Neural progenitor cell (in vitro differentiated cells): Measurements from ENCODE around the gene MPZ. TPM values are rescaled to one million over a fixed set of nuclear protein-coding genes. Genes with fewer than 3 reads are reported as not detected.

Source experiments
- DNase-seq: peaks from one replicate; pipeline ENCODE4 v3.0.0-alpha.2; 2016; ENCODE audit warnings: low spot score
- H2AFZ ChIP-seq: fragments of 200-600 bp; sonication (generic); replicated peaks from 2 replicates; pipeline ENCODE4 v1.6.1; 2016; ENCODE audit warnings: antibody characterized with exemption
- H3F3A ChIP-seq: fragments of 200-600 bp; sonication (generic); 2 replicates; pipeline ENCODE4 v1.6.1; 2016; ENCODE audit warnings: antibody characterized with exemption, low read depth
- H3K27ac ChIP-seq: fragments of 200-600 bp; sonication (generic); 2 replicates; pipeline ENCODE4 v1.5.1; 2016; ENCODE audit warnings: mild to moderate bottlenecking
- H3K27me3 ChIP-seq: fragments of 200-600 bp; sonication (generic); 2 replicates; pipeline ENCODE4 v1.6.1; 2016; ENCODE audit warnings: mild to moderate bottlenecking, moderate library complexity
- H3K36me3 ChIP-seq: fragments of 200-600 bp; sonication (generic); 2 replicates; pipeline ENCODE4 v1.5.1; 2016
- H3K4me1 ChIP-seq: fragments of 200-600 bp; sonication (generic); 2 replicates; pipeline ENCODE4 v1.6.1; 2016; ENCODE audit warnings: mixed run types
- H3K4me2 ChIP-seq: fragments of 200-600 bp; sonication (generic); 2 replicates; pipeline ENCODE4 v1.6.1; 2016
- H3K4me3 ChIP-seq: fragments of 200-600 bp; sonication (generic); 2 replicates; pipeline ENCODE4 v1.5.1; 2016
- H3K79me2 ChIP-seq: fragments of 200-600 bp; sonication (generic); 2 replicates; pipeline ENCODE4 v1.6.1; 2016; ENCODE audit warnings: low read depth
- H3K9ac ChIP-seq: fragments of 200-600 bp; sonication (generic); 2 replicates; pipeline ENCODE4 v1.6.1; 2016
- H3K9me3 ChIP-seq: fragments of 200-600 bp; sonication (generic); 2 replicates; pipeline ENCODE4 v1.5.1; 2016; ENCODE audit warnings: low read depth
- H4K20me1 ChIP-seq: fragments of 200-600 bp; sonication (generic); 2 replicates; pipeline ENCODE4 v1.6.1; 2016; ENCODE audit warnings: low read depth
- H3K27ac Mint-ChIP-seq: 3 replicates; pipeline ENCODE4 v1.8.0; 2021; ENCODE audit warnings: mixed read lengths
- H3K27me3 Mint-ChIP-seq: 2 replicates; pipeline ENCODE4 v1.8.0; 2022; ENCODE audit warnings: low read depth, mild to moderate bottlenecking, inconsistent platforms, moderate library complexity, mixed read lengths; ENCODE audit not compliant: insufficient read depth
- H3K36me3 Mint-ChIP-seq: 3 replicates; pipeline ENCODE4 v1.8.0; 2021; ENCODE audit warnings: mixed read lengths
- H3K4me1 Mint-ChIP-seq: 3 replicates; pipeline ENCODE4 v1.8.0; 2021; ENCODE audit warnings: mixed read lengths
- H3K4me3 Mint-ChIP-seq: 3 replicates; pipeline ENCODE4 v1.8.0; 2021; ENCODE audit warnings: mild to moderate bottlenecking, moderate library complexity, mixed read lengths
- H3K9me3 Mint-ChIP-seq: 3 replicates; pipeline ENCODE4 v1.8.0; 2020; ENCODE audit warnings: mixed read lengths
- CTCF ChIP-seq: fragments of 200-600 bp; sonication (generic); IDR thresholded peaks from 2 replicates; pipeline ENCODE4 v1.5.1; 2017; ENCODE audit warnings: antibody characterized with exemption, mild to moderate bottlenecking
- EZH2 ChIP-seq: fragments of 200-600 bp; sonication (generic); IDR thresholded peaks from 2 replicates; pipeline ENCODE4 v1.6.1; 2017; ENCODE audit warnings: antibody characterized with exemption, mild to moderate bottlenecking, moderate library complexity
- EZH2phosphoT487 ChIP-seq: fragments of 200-600 bp; sonication (generic); IDR thresholded peaks from 2 replicates; pipeline ENCODE4 v1.6.1; 2017; ENCODE audit warnings: antibody characterized with exemption
- total RNA-seq: library from RNA; depleted of rRNA; stranded (reverse); fragments of >200 nt; gene quantifications from 2 replicates; pipeline ENCODE4 v1.2.3, GENCODE V29; 2015; ENCODE audit warnings: low replicate concordance

MPZ gene
- total RNA-seq, 1 donor from 2014 or later: 1.1 TPM

DNA sequence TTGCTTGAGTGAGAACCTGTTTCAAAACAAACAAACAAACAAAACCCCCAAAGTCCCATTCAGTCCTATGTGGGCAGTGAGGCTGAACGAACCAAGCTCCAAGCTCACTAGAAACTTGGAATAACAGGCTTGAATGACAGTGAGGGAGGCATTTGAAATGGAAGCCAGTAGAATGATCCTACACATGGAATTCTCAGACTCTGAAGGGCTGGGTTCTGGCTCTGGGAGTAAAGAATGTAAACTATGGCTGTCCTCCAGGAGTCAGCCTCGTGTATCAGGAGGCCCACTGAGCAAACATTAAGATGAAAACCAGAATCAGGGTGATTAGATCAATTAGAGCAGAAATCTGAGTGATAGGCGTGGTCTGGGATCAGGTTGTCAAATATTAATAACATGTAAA, 36.4 kb downstream of the MPZ start:
- no peaks in the 10 kb centered on the region for H3K9me3 Mint-ChIP-seq
- Histone ChIP-seq H3K4me1 (no peaks in the 10 kb centered on the region), H3K27ac (no peak overlapping the region), H4K20me1 (no peaks in the 10 kb centered on the region), H3K9me3 (no peaks in the 10 kb centered on the region), H3F3A (no peaks in the 10 kb centered on the region), H3K9ac (no peak overlapping the region), H3K4me3 (no peak overlapping the region), H2AFZ (no peak overlapping the region), H3K4me2 (no peak overlapping the region), H3K36me3 (no peaks in the 10 kb centered on the region), H3K79me2 (no peaks in the 10 kb centered on the region), H3K27me3 (peaks cover 11% of the 10 kb centered on the region)
- no peaks in the 10 kb centered on the region for H3K27me3 Mint-ChIP-seq
- DNase-seq: no peak
- H3K4me3 Mint-ChIP-seq: no peak overlapping the region
- no peak overlapping the region for H3K27ac Mint-ChIP-seq
- no peak for TF ChIP-seq EZH2phosphoT487
- no peaks in the 10 kb centered on the region for H3K4me1 Mint-ChIP-seq
- H3K36me3 Mint-ChIP-seq: no peaks in the 10 kb centered on the region

GRCh38 chr1:161267321-161267720, 42.4 kb downstream of the MPZ start:
- TF ChIP-seq CTCF: no peak
- TF ChIP-seq EZH2: no peak
- Mint-ChIP-seq H3K36me3 (no peaks in the 10 kb centered on the region), H3K27me3 (no peaks in the 10 kb centered on the region), H3K27ac (no peak overlapping the region), H3K4me1 (peaks cover 13% of the 10 kb centered on the region), H3K4me3 (no peak overlapping the region), H3K9me3 (no peaks in the 10 kb centered on the region)
- Histone ChIP-seq H3K9me3 (no peaks in the 10 kb centered on the region), H3K79me2 (no peaks in the 10 kb centered on the region), H3K4me2 (no peak overlapping the region), H3K9ac (no peak overlapping the region), H3K27ac (no peak overlapping the region), H3F3A (peaks cover 9% of the 10 kb centered on the region), H2AFZ (peak overlapping the region; percentile 28), H3K36me3 (no peaks in the 10 kb centered on the region), H4K20me1 (no peaks in the 10 kb centered on the region), H3K4me3 (no peak overlapping the region), H3K27me3 (no peaks in the 10 kb centered on the region), H3K4me1 (no peaks in the 10 kb centered on the region)
- DNase-seq: no peak

GRCh38 chr1:161266836-161267235, 42.9 kb downstream of the MPZ start:
- Histone ChIP-seq H4K20me1 (no peaks in the 10 kb centered on the region), H3F3A (peaks cover 9% of the 10 kb centered on the region), H3K9me3 (no peaks in the 10 kb centered on the region), H3K4me1 (no peaks in the 10 kb centered on the region), H3K4me2 (peak overlapping the region; percentile 31), H3K27ac (no peak overlapping the region), H3K9ac (no peak overlapping the region), H3K36me3 (no peaks in the 10 kb centered on the region), H3K4me3 (no peak overlapping the region), H3K79me2 (no peaks in the 10 kb centered on the region), H3K27me3 (peaks cover 1% of the 10 kb centered on the region), H2AFZ (peak overlapping the region; percentile 28)
- H3K27me3 Mint-ChIP-seq: peaks cover 2% of the 10 kb centered on the region
- peak overlapping the region; percentile 57 for H3K27ac Mint-ChIP-seq
- no peak for DNase-seq
- H3K4me1 Mint-ChIP-seq: peaks cover 14% of the 10 kb centered on the region
- no peaks in the 10 kb centered on the region for H3K36me3 Mint-ChIP-seq
- TF ChIP-seq EZH2 (no peak), EZH2phosphoT487 (no peak), CTCF (no peak)
- no peak overlapping the region for H3K4me3 Mint-ChIP-seq
- no peaks in the 10 kb centered on the region for H3K9me3 Mint-ChIP-seq

DNA sequence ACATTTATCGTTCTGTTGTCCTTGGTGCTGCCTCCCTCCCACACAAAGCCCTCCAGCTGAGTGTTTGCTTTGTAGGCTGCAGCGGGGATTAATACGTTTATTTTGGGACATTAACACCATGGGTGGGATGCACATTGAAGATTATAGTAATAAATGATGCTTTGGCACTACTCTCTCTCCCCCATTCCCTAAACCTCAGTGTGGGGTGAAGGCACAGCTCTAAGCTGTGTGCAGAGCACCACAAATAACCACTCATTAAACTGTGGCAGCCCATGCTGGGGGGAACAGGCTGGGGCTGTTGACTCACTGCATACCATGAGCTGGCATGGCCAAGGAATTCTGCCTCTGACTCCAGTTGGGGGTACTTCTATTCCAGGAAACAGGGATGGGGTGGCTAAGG, 43.6 kb downstream of the MPZ start:
- Mint-ChIP-seq H3K9me3 (no peaks in the 10 kb centered on the region), H3K27ac (no peak overlapping the region), H3K4me1 (peaks cover 20% of the 10 kb centered on the region), H3K36me3 (no peaks in the 10 kb centered on the region), H3K4me3 (no peak overlapping the region), H3K27me3 (peaks cover 6% of the 10 kb centered on the region)
- Histone ChIP-seq H4K20me1 (no peaks in the 10 kb centered on the region), H3K4me3 (no peak overlapping the region), H3K4me2 (no peak overlapping the region), H3K9me3 (no peaks in the 10 kb centered on the region), H3F3A (peaks cover 9% of the 10 kb centered on the region), H2AFZ (no peak overlapping the region), H3K79me2 (no peaks in the 10 kb centered on the region), H3K36me3 (no peaks in the 10 kb centered on the region), H3K4me1 (peaks cover 2% of the 10 kb centered on the region), H3K9ac (no peak overlapping the region), H3K27me3 (peaks cover 7% of the 10 kb centered on the region), H3K27ac (no peak overlapping the region)
- TF ChIP-seq CTCF (no peak), EZH2 (no peak), EZH2phosphoT487 (no peak)
- no peak for DNase-seq
